Vagina (tissue), 2 donors: ENCODE data around the gene MUCL3. TPM values are rescaled to one million over a fixed set of nuclear protein-coding genes. Genes with fewer than 3 reads are reported as not detected.

Experiments
- DNase-seq, 2 donors: peaks; one replicate each; pipeline ENCODE4 v3.0.0-alpha.2; 2017; ENCODE audit errors: extremely low spot score in 2 of 2
- H3K27ac ChIP-seq: fragments of 200-600 bp; sonication (generic); one replicate; pipeline ENCODE4 v1.5.1; 2019
- H3K27me3 ChIP-seq: fragments of 200-600 bp; sonication (generic); one replicate; pipeline ENCODE4 v1.5.1; 2019
- H3K36me3 ChIP-seq, 2 donors: fragments of 200-600 bp; sonication (generic); one replicate each; pipeline ENCODE4 v1.5.1; 2017 to 2019
- H3K4me1 ChIP-seq: fragments of 200-600 bp; sonication (generic); one replicate; pipeline ENCODE4 v1.5.1; 2019
- H3K4me3 ChIP-seq, 2 donors: fragments of 200-600 bp; sonication (generic); 1 replicate in 1 of 2; 2 replicates in 1 of 2; pipeline ENCODE4 v1.5.1; 2016 to 2019
- H3K9me3 ChIP-seq: fragments of 200-600 bp; sonication (generic); one replicate; pipeline ENCODE4 v1.5.1; 2019
- CTCF ChIP-seq, 3 experiments: fragments of 450-650 bp in 2 of 3; fragments of 200-600 bp in 1 of 3; sonication (generic) in 1 of 3; IDR thresholded peaks; one replicate each; pipeline ENCODE4 v1.5.1; 2017 to 2019; ENCODE audit warnings: antibody characterized with exemption in 3 of 3, mild to moderate bottlenecking in 2 of 3, moderate library complexity in 2 of 3
- POLR2A ChIP-seq, 2 donors: fragments of 450-650 bp; IDR thresholded peaks; one replicate each; pipeline ENCODE4 v1.6.1; 2017; ENCODE audit warnings: antibody characterized with exemption in 2 of 2, mild to moderate bottlenecking in 2 of 2, moderate library complexity in 2 of 2
- POLR2AphosphoS5 ChIP-seq, 2 donors: sonication (generic); formaldehyde crosslinking; IDR thresholded peaks; one replicate each; pipeline ENCODE4 v1.9.0; 2017; ENCODE audit warnings: antibody characterized with exemption in 2 of 2, mild to moderate bottlenecking in 2 of 2, low read depth in 1 of 2; ENCODE audit not compliant: insufficient read depth in 1 of 2
- intact Hi-C: fragments of 100-400 bp; cut with DNase I; formaldehyde crosslinking; loops from one replicate; pipeline ENCODE4 v1.15.1; 2023
- total RNA-seq: library from RNA; depleted of rRNA; stranded (reverse); fragments of >200 nt; gene quantifications from one replicate; pipeline ENCODE4 v1.2.3, GENCODE V29; 2016

Gene MUCL3
- total RNA-seq, 1 donor from 2014 or later = 0.49 TPM

DNA sequence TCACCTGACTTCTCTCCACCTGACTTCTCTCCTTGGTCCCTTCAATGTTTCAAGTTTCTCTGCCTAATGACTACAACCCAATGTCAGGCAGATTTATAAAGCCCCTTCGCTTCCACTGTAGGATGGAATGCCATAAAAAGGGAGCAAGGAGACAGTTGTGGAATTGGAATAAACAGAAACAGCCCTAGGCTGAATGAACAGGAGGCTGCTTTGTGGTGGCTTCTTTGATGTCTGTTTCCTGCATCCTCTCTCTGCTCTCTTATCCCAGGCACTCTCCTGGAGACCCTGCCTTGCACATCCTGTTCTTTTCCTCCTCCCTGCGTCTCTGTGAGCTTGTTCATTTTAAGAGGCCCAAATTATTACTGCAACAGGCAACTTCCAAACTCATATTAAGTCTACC, 16.9 kb downstream of the MUCL3 start:
- DNase-seq = no peak
- intact Hi-C loops = no loop called here
- Histone ChIP-seq H3K9me3 (no peaks in the 10 kb centered on the region), H3K36me3 (no peaks in the 10 kb centered on the region), H3K27ac (no peak overlapping the region), H3K4me1 (peaks cover 19% of the 10 kb centered on the region), H3K27me3 (no peaks in the 10 kb centered on the region), H3K4me3 (no peak overlapping the region)
- TF ChIP-seq POLR2A (IDR thresholded peaks at IDR 0.05) = no peak
- TF ChIP-seq CTCF (IDR thresholded peaks at IDR 0.05) = no peak
- no peak for TF ChIP-seq POLR2AphosphoS5 (IDR thresholded peaks at IDR 0.05; ENCODE audit: insufficient read depth in 1 of 2, low read depth in 1 of 2)

GRCh38 chr6:30960907-30961673, 20.3 kb downstream of the MUCL3 start:
- no peak overlapping the region for H3K4me3 ChIP-seq
- no peak for TF ChIP-seq POLR2AphosphoS5 (IDR thresholded peaks at IDR 0.05; ENCODE audit: insufficient read depth in 1 of 2, low read depth in 1 of 2)
- no peak overlapping the region for H3K27ac ChIP-seq
- no peak for DNase-seq
- H3K36me3 ChIP-seq = no peaks in the 10 kb centered on the region
- no peaks in the 10 kb centered on the region for H3K9me3 ChIP-seq
- H3K4me1 ChIP-seq = peaks cover 5% of the 10 kb centered on the region
- intact Hi-C loops = no loop called here
- H3K27me3 ChIP-seq = no peaks in the 10 kb centered on the region

GRCh38 chr6:30962716-30963115, 21.9 kb downstream of the MUCL3 start:
- H3K9me3 ChIP-seq = no peaks in the 10 kb centered on the region
- intact Hi-C loops = no loop called here
- DNase-seq = no peak
- H3K4me1 ChIP-seq = no peaks in the 10 kb centered on the region
- TF ChIP-seq CTCF (IDR thresholded peaks at IDR 0.05) = no peak
- TF ChIP-seq POLR2AphosphoS5 (IDR thresholded peaks at IDR 0.05; ENCODE audit: insufficient read depth in 1 of 2, low read depth in 1 of 2) = no peak
- TF ChIP-seq POLR2A (IDR thresholded peaks at IDR 0.05) = no peak
- H3K27me3 ChIP-seq = no peaks in the 10 kb centered on the region
- H3K27ac ChIP-seq = no peak overlapping the region
- H3K4me3 ChIP-seq = no peak overlapping the region
- H3K36me3 ChIP-seq = no peaks in the 10 kb centered on the region

- Histone ChIP-seq H3K36me3 (no peaks in the 10 kb centered on the region), H3K4me1 (no peaks in the 10 kb centered on the region), H3K4me3 (no peak overlapping the region), H3K27me3 (no peaks in the 10 kb centered on the region), H3K27ac (no peak overlapping the region), H3K9me3 (no peaks in the 10 kb centered on the region)
- DNase-seq = no peak
- no peak for TF ChIP-seq POLR2AphosphoS5 (IDR thresholded peaks at IDR 0.05; ENCODE audit: insufficient read depth in 1 of 2, low read depth in 1 of 2)
- no peak for TF ChIP-seq POLR2A (IDR thresholded peaks at IDR 0.05)
- no peak for TF ChIP-seq CTCF (IDR thresholded peaks at IDR 0.05)
- intact Hi-C loops = no loop called here
Measured at GRCh38 chr6:30963641-30964040, 22.9 kb downstream of the MUCL3 start.

GRCh38 chr6:30964075-30964474, 23.3 kb downstream of the MUCL3 start:
- H3K4me3 ChIP-seq = no peak overlapping the region
- H3K4me1 ChIP-seq = no peaks in the 10 kb centered on the region
- no peaks in the 10 kb centered on the region for H3K27me3 ChIP-seq
- no peak for DNase-seq
- H3K36me3 ChIP-seq = no peaks in the 10 kb centered on the region
- TF ChIP-seq POLR2A (IDR thresholded peaks at IDR 0.05) (no peak), CTCF (IDR thresholded peaks at IDR 0.05) (no peak), POLR2AphosphoS5 (IDR thresholded peaks at IDR 0.05; ENCODE audit: insufficient read depth in 1 of 2, low read depth in 1 of 2) (no peak)
- intact Hi-C loops = no loop called here
- H3K9me3 ChIP-seq = no peaks in the 10 kb centered on the region
- H3K27ac ChIP-seq = no peak overlapping the region
